HG03095 (cell line): ENCODE results near the gene EBF4.

ENCODE experiments used
- ATAC-seq: cut with Tn5 transposase; IDR thresholded peaks from one replicate; pipeline ENCODE4 v1.9.1; 2021; ENCODE audit warnings: moderate library complexity; ENCODE audit not compliant: unreplicated experiment

EBF4 gene, protein sequence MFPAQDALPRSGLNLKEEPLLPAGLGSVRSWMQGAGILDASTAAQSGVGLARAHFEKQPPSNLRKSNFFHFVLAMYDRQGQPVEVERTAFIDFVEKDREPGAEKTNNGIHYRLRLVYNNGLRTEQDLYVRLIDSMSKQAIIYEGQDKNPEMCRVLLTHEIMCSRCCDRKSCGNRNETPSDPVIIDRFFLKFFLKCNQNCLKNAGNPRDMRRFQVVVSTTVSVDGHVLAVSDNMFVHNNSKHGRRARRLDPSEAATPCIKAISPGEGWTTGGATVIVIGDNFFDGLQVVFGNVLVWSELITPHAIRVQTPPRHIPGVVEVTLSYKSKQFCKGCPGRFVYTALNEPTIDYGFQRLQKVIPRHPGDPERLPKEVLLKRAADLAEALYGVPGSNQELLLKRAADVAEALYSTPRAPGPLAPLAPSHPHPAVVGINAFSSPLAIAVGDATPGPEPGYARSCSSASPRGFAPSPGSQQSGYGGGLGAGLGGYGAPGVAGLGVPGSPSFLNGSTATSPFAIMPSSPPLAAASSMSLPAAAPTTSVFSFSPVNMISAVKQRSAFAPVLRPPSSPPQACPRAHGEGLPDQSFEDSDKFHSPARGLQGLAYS

DNA sequence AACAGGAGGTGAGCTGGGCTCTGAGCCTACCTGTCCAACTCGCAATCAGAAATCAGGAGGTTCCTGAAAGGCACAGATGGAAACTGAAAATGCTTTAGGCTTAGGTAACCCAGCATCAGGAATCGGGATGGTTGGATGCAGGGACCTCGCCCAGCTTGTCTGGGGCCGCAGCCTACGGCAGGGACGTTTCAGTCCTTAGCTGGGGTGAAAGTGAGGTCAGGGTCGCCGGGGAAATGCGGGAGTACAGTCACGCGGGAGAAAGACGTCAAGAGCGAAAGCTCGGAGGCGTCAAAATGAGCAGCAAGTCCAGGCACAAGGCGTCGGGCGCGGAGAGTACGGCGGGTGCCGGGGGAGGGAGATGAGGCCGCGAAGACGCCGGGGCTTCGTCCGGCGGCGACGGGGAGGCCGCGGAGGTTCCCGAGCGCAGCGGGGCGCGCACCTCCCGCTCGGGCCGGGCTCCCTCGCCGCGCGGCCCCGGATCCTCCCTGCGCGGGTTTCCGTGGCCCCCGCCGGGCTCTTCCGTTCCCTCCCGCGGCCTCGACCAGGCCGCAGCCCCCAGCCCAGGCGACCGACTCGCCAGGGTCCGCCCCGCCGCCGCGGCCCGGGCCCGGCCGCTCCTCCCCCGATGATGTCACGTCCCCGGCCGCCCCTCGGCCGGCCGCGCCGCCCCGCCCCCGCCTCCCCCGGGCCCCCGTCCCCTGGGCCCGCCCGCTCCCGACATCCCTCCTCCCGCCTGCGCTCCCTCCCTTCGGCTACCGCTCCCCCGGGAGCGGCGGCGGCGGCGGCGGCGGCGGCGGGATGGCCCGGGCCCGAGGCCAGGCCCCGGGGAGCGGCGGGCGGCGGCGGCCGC, at the start of gene EBF4:
Gene EBF4, plus strand, starts transcription at position 745 of the 850 bp plus-strand sequence. CDS start 866 bp downstream, outside the sequence.
- ATAC-seq, result no peak

DNA sequence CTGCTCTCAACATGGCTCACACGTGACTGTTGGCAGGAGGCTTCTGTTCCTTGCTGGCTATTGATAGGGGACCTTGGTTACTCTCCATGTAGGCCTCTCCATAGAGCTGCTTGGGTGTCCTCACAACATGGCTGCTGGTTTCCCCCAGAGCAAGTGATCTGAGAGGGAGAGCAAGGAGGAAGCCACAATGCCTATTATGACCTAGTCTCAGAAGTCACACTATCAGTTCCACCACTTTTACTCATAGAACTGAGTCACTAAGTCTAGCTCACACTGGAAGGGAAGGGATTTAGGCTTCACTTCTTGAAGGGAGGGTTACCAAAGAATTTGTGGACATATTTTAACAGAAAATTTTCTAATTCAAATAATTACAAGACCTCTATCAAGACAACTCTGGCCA, 48.9 kb upstream of the EBF4 start:
- ATAC-seq, result no peak

DNA sequence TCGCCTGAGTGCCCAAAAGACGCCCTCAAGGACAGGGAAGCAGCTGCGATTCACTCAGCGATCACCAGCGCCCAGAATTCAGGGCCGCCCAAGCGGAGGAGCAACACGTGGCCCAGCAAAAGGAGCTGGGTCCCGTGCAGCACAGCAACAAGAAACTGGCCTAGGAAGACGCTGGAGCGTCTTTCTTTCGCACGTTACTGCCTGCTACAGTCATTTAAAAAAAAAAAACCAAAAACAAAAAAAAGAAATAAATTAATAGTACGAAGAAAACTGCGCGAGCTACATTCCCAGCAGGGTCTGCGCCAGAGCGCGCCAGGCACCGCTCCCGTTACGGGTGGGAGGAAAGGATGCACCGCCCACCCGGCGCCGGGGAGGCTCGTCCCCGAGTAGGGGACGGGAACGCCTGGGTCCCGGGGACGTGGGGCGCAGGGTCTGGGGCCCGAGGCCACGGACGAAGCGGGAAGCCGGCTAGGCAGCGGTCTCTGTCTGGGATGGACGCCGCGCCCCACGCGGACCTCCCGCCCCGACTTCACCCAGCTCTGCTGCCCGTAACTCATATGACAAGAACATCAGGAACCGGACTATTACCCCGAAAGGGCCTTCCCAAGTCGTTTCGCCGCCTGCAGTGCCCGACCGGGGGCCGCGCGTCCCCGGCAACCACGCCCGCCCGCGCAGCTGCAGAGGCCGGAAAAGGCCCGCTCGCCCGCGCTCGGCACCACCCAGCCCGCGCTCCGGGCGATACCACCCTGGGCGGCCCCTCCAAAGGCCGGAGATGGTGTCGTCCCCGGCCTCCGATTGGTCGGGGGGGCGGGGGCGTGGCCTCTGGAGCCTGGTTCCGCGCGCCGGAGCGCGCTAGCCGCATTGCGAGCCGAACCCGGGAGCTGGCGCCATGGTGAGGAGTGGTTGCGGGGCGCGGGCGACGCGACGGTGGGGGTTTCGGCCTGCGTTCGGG, 40.5 kb upstream of the EBF4 start, which contains the start of gene NOP56:
Gene NOP56, plus strand, starts transcription at position 861 of the 952 bp plus-strand sequence. Its CDS starts 29 bp downstream, at position 890.
- ATAC-seq, result peak; percentile 84

DNA sequence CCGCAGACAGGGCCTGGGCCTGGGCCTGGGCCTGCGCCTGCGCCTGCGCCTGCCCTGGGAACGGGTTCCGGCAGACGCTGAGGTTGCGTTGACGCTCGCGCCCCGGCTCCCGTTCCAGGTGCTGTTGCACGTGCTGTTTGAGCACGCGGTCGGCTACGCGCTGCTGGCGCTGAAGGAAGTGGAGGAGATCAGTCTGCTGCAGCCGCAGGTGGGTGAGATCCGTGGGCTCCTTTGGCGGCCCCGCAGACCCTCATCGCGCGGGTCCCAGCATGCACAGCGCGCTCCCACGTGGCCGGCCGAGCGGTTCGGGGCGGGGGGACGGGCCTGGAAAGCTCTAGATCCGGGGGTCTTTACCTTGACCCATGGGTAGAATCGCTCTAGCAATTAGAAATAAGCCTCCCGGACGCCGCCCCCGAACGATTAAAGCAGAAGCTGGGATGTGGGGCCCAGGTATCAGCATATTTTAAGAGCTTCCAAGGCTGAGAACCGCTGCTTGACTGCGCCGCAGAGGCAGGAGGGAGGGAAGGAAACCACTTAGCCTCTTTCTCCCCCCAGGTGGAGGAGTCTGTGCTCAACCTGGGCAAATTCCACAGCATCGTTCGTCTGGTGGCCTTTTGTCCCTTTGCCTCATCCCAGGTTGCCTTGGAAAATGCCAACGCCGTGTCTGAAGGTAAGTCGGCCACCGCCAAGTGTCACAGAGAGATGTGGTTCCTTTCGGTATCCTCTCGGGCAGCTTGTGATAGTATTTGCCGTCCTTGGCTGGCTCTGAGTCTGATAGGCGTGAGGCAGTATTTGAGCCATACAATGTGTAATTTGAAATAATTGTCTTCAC, 39.6 kb upstream of the EBF4 start:
- ATAC-seq, result peak; percentile 39

DNA sequence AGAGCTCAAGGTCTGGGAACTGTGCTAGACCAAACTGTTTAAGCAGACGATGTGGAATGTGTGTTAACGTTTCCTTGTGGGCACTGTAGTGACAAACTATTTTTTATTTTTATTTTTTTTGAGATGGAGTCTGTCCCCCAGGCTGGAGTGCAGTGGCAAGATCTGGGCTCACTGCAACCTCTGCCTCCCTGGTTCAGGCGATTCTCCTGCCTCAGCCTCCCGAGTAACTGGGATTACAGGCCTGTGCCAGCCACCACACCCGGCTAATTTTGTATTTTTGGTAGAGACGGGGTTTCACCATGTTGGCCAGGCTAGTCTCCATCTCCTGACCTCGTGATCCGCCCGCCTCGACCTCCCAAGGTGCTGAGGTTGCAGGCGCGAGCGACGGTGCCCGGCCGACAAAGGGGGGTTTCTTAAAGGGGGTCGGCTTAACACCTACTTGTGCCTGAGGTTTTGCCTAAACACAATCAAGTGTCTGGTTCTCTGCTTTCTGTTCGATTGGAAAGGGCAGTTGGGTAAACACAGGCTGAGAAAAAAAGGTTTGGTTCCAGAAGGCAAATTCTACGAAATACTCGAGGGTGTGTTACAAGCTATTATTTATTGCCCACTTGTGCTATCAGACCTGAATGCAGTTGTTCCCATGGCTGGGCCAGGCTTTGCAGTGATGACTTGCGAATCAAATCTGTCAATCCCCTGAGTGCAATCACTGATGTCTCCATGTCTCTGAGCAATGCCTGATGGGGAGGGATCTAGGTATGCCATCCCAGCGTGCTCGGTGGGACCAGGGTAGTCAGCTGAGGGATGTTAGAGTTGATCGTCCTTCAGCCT, 38.8 kb upstream of the EBF4 start:
- ATAC-seq, result no peak

DNA sequence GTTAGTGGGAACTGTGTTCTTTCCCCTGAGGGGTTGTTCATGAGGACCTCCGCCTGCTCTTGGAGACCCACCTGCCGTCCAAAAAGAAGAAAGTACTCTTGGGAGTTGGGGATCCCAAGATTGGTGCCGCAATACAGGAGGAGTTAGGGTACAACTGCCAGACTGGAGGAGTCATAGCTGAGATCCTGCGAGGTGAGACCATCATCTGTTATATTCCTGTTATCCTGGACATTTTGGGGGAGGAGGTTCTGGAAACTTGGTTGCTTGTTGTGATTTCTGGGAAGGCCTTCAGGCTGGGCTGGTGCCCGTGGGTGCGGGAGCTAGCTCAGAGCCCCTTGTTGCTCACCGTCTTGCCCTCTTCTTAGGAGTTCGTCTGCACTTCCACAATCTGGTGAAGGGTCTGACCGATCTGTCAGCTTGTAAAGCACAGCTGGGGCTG, 38.2 kb upstream of the EBF4 start:
- no peak for ATAC-seq

DNA sequence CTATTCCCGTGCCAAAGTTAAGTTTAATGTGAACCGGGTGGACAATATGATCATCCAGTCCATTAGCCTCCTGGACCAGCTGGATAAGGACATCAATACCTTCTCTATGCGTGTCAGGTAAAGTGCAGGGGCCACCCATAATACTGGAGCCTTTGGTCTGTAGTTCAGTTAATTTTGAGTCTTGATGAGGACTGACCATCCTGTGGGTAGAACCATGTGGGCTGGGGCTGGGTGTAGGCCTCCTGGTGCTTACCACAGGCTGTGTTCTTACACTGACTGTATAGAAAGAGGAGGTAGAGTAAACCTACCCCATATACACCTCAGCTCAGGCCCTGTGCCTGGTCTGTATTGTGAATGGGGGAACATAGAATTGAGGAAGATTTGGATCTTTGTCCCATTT, 37.7 kb upstream of the EBF4 start:
- no peak for ATAC-seq

DNA sequence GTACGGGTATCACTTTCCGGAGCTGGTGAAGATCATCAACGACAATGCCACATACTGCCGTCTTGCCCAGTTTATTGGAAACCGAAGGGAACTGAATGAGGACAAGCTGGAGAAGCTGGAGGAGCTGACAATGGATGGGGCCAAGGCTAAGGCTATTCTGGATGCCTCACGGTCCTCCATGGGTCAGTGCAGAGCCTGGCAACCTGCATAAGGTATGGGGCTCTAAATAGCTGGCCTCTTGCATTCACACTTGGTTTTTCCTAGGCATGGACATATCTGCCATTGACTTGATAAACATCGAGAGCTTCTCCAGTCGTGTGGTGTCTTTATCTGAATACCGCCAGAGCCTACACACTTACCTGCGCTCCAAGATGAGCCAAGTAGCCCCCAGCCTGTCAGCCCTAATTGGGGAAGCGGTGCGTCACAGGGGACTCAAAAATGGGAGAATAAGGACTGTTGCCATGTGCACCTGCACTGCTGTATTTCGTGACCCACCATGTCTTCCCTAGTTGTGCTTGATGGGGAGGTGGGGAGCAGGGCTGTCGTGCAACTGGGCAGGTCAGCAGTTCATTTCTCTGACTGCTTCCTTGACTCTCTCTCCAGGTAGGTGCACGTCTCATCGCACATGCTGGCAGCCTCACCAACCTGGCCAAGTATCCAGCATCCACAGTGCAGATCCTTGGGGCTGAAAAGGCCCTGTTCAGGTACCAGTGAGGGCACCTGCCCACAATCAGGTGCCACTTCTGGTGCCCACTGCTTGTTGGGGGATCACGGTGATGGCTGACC, 37.1 kb upstream of the EBF4 start:
- ATAC-seq, result no peak

DNA sequence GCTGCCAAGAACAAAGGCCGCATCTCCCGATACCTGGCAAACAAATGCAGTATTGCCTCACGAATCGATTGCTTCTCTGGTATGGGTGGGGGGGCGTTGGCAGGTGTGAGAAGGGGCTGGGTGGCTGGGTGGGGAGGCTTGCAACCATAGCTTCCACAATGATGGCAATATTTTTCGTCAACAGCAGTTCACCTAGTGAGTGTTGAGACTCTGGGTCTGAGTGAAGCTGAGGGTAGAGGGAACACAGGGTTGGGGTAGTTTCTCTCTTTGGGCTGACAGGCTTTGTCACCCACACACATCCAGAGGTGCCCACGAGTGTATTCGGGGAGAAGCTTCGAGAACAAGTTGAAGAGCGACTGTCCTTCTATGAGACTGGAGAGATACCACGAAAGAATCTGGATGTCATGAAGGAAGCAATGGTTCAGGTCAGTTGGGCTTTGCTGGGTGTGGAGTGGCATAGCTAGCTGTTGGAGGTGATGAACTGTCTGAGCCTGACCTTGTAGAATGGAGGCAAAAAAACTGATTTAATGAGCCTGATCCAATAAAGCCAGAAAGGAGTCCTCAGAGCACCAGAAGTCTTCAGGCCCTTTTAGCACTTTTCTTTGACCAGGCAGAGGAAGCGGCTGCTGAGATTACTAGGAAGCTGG, 36.0 kb upstream of the EBF4 start:
- ATAC-seq, result no peak

DNA sequence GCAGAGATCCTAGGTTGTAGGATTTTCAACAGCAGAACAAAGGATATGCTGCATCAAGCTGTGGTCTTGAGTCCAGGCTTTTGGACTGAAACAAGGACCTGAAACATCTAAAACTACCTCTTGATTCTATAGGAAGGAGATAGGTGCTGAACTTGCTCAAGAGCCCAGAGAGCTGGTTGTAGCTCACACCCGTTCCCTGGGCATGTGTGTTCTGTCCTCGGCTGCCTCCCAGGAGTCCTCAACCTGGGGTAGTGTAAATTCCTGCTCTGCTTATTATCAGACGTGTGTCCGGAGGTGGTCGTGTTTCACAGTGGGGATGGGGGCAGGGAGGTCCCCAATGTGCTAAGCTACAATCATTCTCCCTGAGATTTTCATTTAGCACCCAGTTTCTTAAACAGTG, 35.3 kb upstream of the EBF4 start:
- no peak for ATAC-seq

DNA sequence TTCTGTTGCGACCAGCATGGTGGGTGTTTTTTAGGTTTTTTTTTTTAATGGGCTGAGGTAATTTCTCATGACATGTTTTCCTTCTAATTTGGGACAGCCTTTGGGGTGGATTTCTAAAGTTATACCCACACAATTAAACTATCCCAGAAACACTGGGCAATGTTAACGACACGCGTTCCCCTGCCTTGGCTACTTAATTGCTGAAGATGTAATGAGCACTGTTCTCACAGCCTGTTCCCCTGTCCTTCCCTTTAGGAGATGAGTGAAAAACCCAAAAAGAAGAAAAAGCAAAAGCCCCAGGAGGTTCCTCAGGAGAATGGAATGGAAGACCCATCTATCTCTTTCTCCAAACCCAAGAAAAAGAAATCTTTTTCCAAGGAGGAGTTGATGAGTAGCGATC, 34.9 kb upstream of the EBF4 start:
- ATAC-seq, result no peak

DNA sequence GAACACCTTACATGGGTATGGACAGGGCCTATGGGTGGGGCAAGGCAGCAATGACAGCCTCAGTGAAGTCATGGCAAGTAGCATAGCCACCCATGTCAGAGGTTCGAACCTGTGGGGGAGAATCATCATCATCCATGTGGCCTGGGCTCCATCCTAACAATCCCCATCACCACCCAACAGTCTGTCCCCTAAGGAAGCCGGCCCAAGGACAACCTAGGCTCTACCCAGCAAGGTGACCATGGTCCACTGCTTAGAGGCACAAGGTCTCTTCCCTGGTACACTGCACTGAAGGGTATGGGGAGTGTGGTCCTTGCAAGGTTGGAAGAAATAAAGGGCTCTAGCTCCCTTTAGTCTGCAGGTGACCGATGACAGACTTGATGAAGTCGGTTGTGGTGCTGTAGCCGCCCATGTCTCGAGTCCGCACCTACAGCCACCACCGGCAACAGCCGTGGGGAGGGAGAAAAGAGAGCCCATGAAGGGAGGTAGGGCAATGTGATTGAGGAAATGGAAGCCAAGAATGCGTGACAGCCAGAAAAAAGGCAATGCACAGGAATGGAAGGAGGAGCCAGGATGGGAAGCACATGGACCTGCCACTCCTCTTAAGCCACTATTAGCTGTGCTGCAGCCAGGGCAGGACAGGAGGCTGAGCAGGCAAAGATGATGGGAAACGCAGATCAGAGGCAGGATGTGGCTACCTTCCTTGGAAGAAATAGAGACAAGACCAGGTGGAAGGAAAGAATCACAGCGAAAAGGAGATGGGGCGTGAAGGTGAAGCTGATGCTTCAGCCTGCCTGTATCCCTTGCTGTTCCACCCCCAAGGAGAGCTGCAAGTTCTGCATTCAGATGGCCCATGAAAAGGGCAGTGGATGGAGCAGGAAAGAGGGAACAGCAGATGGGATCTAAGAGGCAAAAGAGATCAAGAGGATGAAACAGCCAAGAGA, 33.9 kb upstream of the EBF4 start:
- no peak for ATAC-seq

DNA sequence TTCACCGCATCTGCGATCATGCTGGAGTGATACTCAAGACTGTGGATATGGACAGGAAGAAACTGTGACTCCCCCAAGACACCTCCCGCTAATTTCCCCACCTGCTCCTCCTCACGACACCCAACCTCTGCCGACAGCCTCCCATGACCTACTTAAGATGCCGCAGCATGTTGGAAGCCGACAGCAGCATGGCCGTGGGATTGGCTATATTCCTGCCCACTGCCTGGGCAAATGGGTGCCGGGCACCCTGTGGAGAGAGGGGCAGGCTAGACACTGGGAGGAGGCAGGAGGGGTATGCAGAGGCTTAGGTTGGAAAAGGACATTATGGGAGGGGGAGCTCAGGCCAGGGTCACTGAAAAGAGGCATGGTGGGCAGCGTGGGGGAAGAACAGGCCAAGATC, 33.0 kb upstream of the EBF4 start:
- no peak for ATAC-seq

DNA sequence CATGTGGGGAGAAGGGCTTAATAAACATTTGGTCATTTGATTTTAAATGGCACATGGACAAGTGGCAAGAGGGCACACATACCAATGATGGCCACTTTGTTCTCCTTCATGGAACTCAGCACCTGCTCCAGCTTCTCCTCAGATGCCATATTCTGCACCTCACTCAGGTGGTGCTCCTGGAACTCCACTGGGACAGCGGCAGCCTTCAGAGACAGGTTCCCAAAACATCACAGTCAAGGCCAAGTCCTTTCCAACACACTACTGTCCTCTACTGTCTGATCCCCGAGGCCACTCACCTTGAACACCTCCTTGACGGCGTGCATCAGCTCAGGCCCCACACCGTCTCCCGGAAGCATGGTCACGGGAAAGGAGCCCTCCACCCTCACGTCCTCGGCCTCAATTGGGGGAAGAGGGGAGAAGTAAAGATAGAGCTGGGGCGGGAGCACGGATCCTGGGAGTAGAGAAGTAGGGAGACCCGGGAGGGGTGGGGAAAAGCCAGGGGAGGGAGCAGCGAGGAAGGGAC, 29.2 kb upstream of the EBF4 start:
- ATAC-seq, result no peak

DNA sequence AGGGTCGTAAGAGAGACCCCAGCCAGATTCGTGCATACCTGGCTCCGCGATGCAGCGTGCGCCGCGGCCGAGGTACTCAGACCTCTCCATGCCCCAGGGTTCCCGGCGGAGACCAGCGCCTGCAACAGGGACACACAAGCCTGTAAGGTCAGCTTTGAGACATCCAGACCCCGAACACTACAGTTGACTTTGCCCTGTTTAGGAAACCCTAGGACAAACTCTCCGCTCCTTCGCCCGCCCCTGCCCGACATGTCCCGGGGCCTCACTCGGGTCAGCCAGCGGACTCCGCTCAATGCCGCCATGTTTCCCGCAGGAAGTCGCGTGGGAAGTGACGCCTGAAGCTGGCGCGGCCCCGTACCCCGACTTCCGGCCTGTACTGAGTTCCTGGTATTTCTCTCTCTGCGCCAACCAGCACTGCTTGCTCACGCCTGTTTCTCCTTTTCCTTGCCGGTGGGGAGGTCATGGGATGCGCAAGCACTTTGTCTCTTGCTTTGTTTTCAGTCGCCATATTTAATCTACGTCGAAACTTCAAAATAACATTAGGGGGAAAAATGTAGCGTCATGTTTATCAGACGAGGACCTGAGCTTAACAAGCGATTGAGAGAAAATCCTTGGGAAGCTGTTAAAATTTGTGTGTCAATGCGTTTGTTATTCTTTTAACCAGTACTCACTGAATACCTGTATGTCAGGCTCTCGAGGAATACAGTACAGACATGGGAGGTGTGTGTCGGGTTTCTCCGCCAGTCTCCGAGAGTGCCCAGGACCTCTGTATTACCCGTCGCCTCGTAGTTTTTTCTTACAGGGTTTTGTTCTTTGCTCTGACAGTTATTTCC, 28.5 kb upstream of the EBF4 start, which contains the start of gene IDH3B:
Gene IDH3B, minus strand, starts transcription at position 330 of the 833 bp plus-strand sequence. Its CDS starts 28 bp downstream, at position 302.
- peak; percentile 88 for ATAC-seq
